GM19351 (cell line): ENCODE measurements around the gene GPC6.

ENCODE experiments used
- ATAC-seq: cut with Tn5 transposase; IDR thresholded peaks from one replicate; pipeline ENCODE4 v1.9.1; 2021; ENCODE audit warnings: mild to moderate bottlenecking, moderate library complexity; ENCODE audit not compliant: unreplicated experiment

Gene GPC6

GRCh38 chr13:93660391-93661063, 433.9 kb downstream of the GPC6 start:
- no peak for ATAC-seq

- ATAC-seq, result no peak
Measured at GRCh38 chr13:93670866-93671265, 444.3 kb downstream of the GPC6 start.

- ATAC-seq, result no peak
Measured at GRCh38 chr13:93672996-93673395, 446.4 kb downstream of the GPC6 start.

GRCh38 chr13:93673885-93674284, 447.3 kb downstream of the GPC6 start:
- no peak for ATAC-seq

- ATAC-seq, result no peak
Measured at GRCh38 chr13:93674337-93674755, 447.7 kb downstream of the GPC6 start.

- no peak for ATAC-seq
Measured at GRCh38 chr13:93680329-93680728, 453.7 kb downstream of the GPC6 start.

- ATAC-seq, result no peak
Measured at GRCh38 chr13:93685900-93686299, 459.3 kb downstream of the GPC6 start.

GRCh38 chr13:93686399-93686798, 459.8 kb downstream of the GPC6 start:
- no peak for ATAC-seq

GRCh38 chr13:93687261-93687660, 460.7 kb downstream of the GPC6 start:
- no peak for ATAC-seq

GRCh38 chr13:93689333-93689732, 462.7 kb downstream of the GPC6 start:
- no peak for ATAC-seq

GRCh38 chr13:93690139-93690538, 463.5 kb downstream of the GPC6 start:
- no peak for ATAC-seq

- no peak for ATAC-seq
Measured at GRCh38 chr13:93698016-93698613, 471.5 kb downstream of the GPC6 start.

- ATAC-seq, result no peak
Measured at GRCh38 chr13:93700115-93700514, 473.5 kb downstream of the GPC6 start.

- no peak for ATAC-seq
Measured at GRCh38 chr13:93708308-93709075, 481.9 kb downstream of the GPC6 start.

GRCh38 chr13:93709506-93710244, 483.1 kb downstream of the GPC6 start:
- ATAC-seq, result no peak

GRCh38 chr13:93714171-93714570, 487.6 kb downstream of the GPC6 start:
- no peak for ATAC-seq

- ATAC-seq, result no peak
Measured at GRCh38 chr13:93715866-93716265, 489.3 kb downstream of the GPC6 start.

- no peak for ATAC-seq
Measured at GRCh38 chr13:93716623-93717022, 490.0 kb downstream of the GPC6 start.

- ATAC-seq, result no peak
Measured at GRCh38 chr13:93721483-93721882, 494.9 kb downstream of the GPC6 start.

GRCh38 chr13:93723316-93723715, 496.7 kb downstream of the GPC6 start:
- no peak for ATAC-seq

- no peak for ATAC-seq
Measured at GRCh38 chr13:93724187-93724586, 497.6 kb downstream of the GPC6 start.
